ENCODE results near the gene SMYD3.

- TF ChIP-seq CTCF (IDR thresholded peaks at IDR 0.05) (no peak), POLR2AphosphoS5 (IDR thresholded peaks at IDR 0.05; ENCODE audit: insufficient read depth in 1 of 2, low read depth in 1 of 2) (no peak)
Measured at GRCh38 chr1:245812278-245812677, 694.8 kb downstream of the SMYD3 start.
